Measurements from ENCODE around the gene HOXD13. TPM values are rescaled to one million over a fixed set of nuclear protein-coding genes. Genes with fewer than 3 reads are reported as not detected.

Gene HOXD13
- total RNA-seq, 1 experiment from 2014 or later, result 32.7 TPM

DNA sequence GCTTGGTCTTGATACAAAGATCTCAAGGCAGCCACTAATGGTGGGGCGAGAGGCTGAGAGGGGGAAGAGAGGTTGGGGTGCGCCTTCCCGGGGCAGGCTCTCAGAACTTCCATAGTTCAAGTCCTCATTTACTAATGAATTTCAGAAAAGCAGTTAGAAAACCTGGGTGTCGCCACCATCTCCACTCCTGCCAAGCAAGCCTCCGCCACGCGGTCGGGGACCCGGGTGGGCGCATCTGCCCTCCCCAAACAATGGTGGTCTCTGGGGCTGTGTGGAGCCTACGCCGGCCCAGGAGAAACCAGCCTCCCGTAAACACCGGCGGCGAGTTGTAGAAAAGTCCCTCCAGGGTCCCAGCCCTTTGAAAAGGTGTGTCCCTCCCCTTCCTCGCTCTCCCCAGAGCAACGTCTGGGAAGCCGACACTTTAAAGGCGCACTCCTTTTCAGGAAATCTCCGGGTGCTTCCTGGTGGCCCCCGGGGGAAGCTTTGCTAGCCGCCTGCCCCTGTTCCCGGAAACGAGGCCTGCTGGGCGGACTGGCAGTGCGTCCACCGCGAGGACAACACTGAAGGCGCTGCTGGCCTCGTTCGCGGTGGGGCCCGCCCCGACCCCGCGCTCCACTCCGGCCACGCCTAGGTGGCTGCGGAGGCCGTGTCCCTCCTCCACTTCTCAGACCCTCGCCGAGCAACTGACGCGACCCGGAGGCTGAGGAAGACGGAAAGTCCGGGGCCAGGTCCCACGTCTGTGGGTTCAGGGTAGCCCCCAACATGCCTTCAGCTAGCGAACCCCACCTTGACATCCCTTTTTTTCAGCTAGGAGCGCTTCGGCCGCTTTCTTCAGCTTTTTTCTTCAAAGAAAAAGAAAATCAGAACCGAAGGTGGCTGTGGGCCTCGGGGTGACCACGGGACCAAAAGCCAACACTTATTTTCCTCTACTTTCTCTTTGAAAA, 25.6 kb upstream of the HOXD13 start:
- intact Hi-C loops (cut with micrococcal nuclease; ENCODE audit: unreplicated experiment), result no loop called here
- no peak overlapping the region for H3K27ac ChIP-seq (ENCODE audit: low read depth, low read length, poor library complexity, severe bottlenecking)
- POLR2A ChIA-PET (ENCODE audit: low non-redundant PET), result no interaction called here
- no peak overlapping the region for H3K4me3 ChIP-seq (ENCODE audit: low read depth, low read length, poor library complexity, severe bottlenecking)
- H3K36me3 ChIP-seq (ENCODE audit: insufficient read depth, low read length, poor library complexity, severe bottlenecking), result no peaks in the 10 kb centered on the region
- no peaks in the 10 kb centered on the region for H3K9me3 ChIP-seq (ENCODE audit: low read depth, low read length, poor library complexity, severe bottlenecking)
- DNase-seq (ENCODE audit: low spot score), result no peak
- CTCF ChIA-PET, result no interaction called here
- no TSS peak for BruUV-seq (replicated peaks)
- H3K27me3 ChIP-seq (replicated peaks; ENCODE audit: insufficient read depth, low read depth, low read length, poor library complexity), result peaks cover 94% of the 10 kb centered on the region
- no peaks in the 10 kb centered on the region for H3K4me1 ChIP-seq (ENCODE audit: insufficient read depth, low read length, poor library complexity, severe bottlenecking)
- TF ChIP-seq, protein P1, sequence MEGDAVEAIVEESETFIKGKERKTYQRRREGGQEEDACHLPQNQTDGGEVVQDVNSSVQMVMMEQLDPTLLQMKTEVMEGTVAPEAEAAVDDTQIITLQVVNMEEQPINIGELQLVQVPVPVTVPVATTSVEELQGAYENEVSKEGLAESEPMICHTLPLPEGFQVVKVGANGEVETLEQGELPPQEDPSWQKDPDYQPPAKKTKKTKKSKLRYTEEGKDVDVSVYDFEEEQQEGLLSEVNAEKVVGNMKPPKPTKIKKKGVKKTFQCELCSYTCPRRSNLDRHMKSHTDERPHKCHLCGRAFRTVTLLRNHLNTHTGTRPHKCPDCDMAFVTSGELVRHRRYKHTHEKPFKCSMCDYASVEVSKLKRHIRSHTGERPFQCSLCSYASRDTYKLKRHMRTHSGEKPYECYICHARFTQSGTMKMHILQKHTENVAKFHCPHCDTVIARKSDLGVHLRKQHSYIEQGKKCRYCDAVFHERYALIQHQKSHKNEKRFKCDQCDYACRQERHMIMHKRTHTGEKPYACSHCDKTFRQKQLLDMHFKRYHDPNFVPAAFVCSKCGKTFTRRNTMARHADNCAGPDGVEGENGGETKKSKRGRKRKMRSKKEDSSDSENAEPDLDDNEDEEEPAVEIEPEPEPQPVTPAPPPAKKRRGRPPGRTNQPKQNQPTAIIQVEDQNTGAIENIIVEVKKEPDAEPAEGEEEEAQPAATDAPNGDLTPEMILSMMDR (conservative IDR thresholded peaks at IDR 0.05; ENCODE audit: low read depth, low read length), result no peak
- TF ChIP-seq EZH2 (IDR thresholded peaks at IDR 0.05; ENCODE audit: borderline replicate concordance, low read depth, low read length, poor library complexity, severe bottlenecking), result no peak

DNA sequence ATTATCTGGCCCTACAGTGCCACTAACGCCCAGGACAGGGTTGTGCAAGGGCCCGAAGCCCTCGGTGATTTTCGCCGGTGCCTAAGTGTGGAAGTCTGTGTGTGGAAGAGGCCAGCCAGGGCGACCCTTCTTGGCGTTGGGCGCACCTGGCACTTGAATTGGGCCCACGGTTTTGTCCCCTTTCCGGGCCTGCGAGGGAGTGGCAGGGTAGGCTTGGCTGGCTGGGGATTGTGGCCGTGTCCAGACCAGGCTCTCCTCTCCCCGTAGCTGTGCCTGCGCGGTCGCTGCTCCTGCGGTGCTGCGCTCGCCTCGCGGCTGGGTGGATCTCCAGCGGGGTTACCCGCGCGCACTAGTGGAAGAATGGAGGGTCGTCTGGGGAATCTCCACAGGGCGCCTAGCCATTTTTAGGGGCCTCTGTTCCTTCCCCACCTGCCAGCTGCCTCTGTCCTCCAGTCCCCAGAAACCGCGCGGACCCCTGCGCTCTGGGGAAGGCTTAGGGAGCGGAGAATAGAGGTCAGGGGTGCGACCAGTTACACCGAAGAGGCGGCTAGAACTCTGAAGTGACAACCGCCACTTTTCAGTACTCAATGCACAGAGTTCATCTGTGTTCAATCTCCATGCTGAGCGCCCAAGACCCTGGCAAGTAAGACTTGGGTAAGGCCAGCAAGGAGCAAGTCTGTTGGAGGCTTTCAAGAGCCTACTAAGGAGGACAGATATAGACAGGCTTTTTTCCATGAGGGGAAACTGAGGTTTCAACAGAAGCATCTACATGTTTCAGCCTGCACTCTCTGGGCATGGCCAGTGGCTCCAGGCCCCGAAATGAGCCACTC, 24.7 kb upstream of the HOXD13 start:
- H3K4me3 ChIP-seq (ENCODE audit: low read depth, low read length, poor library complexity, severe bottlenecking), result no peak overlapping the region
- H3K4me1 ChIP-seq (ENCODE audit: insufficient read depth, low read length, poor library complexity, severe bottlenecking), result no peaks in the 10 kb centered on the region
- ChIA-PET POLR2A (ENCODE audit: low non-redundant PET) (no interaction called here), CTCF (no interaction called here)
- intact Hi-C loops (cut with micrococcal nuclease; ENCODE audit: unreplicated experiment), result no loop called here
- TF ChIP-seq, protein P1 (conservative IDR thresholded peaks at IDR 0.05; ENCODE audit: low read depth, low read length), result no peak
- TF ChIP-seq EZH2 (IDR thresholded peaks at IDR 0.05; ENCODE audit: borderline replicate concordance, low read depth, low read length, poor library complexity, severe bottlenecking), result no peak
- H3K27me3 ChIP-seq (replicated peaks; ENCODE audit: insufficient read depth, low read depth, low read length, poor library complexity), result peaks cover 94% of the 10 kb centered on the region
- no peaks in the 10 kb centered on the region for H3K36me3 ChIP-seq (ENCODE audit: insufficient read depth, low read length, poor library complexity, severe bottlenecking)
- BruUV-seq (replicated peaks), result no TSS peak
- H3K27ac ChIP-seq (ENCODE audit: low read depth, low read length, poor library complexity, severe bottlenecking), result no peak overlapping the region
- no peaks in the 10 kb centered on the region for H3K9me3 ChIP-seq (ENCODE audit: low read depth, low read length, poor library complexity, severe bottlenecking)
- no peak for DNase-seq (ENCODE audit: low spot score)

DNA sequence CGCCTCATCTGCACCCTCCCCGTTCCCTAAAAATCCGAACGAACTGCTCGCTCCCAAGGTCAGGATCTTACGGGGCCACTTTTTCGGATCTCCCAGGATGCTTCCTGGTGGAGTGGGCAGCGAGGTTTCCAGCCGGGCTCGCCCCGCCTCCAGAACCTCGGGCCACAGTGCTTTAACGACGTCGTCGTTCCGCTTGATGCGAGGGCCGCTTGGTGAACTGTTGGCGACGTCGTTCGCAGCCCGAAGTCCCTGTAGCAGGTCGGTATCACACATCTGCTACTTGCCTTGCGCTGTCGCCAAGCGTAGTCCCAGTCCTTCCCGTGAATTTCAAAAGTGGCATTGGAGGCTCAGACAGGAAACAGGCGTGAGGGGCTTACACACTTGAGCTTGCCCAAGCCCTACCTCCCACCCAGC, 24.1 kb upstream of the HOXD13 start:
- intact Hi-C loops (cut with micrococcal nuclease; ENCODE audit: unreplicated experiment), result no loop called here
- CTCF ChIA-PET, result no interaction called here
- no peak for DNase-seq (ENCODE audit: low spot score)
- Histone ChIP-seq H3K9me3 (ENCODE audit: low read depth, low read length, poor library complexity, severe bottlenecking) (no peaks in the 10 kb centered on the region), H3K4me3 (ENCODE audit: low read depth, low read length, poor library complexity, severe bottlenecking) (no peak overlapping the region), H3K27ac (ENCODE audit: low read depth, low read length, poor library complexity, severe bottlenecking) (no peak overlapping the region), H3K4me1 (ENCODE audit: insufficient read depth, low read length, poor library complexity, severe bottlenecking) (peaks cover 4% of the 10 kb centered on the region), H3K27me3 (replicated peaks; ENCODE audit: insufficient read depth, low read depth, low read length, poor library complexity) (peaks cover 97% of the 10 kb centered on the region), H3K36me3 (ENCODE audit: insufficient read depth, low read length, poor library complexity, severe bottlenecking) (no peaks in the 10 kb centered on the region)
- TF ChIP-seq EZH2 (IDR thresholded peaks at IDR 0.05; ENCODE audit: borderline replicate concordance, low read depth, low read length, poor library complexity, severe bottlenecking), result no peak
- TF ChIP-seq, protein P1 (conservative IDR thresholded peaks at IDR 0.05; ENCODE audit: low read depth, low read length), result no peak
- BruUV-seq (replicated peaks), result no TSS peak
- POLR2A ChIA-PET (ENCODE audit: low non-redundant PET), result no interaction called here
